Measurements from ENCODE around the gene ACBD6.
"Not testable (repeated sequence)": the region's sequence is repeated elsewhere in the genome, so short reads cannot be mapped to it uniquely, and the experiment has no call there.

Gene ACBD6

DNA sequence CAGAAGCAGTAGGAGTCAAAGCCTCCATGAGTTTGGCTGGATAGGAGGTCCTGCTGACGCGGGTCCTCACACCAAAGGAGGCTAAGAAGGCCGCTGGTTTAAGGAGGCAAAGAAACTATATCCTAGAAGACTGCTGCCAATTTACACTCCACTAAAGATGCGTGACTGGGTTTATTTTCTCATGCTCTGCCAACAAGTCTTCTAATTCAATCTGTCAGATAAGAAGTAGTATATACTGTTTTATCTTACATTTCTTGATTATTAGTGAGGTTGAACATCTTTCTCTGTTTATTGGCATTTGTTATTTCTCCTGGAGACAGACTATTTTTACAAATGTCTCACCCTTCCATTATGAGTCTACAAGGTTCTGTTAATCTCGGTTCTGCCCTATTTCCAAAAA is 34.1 kb downstream of the ACBD6 start:
- Histone ChIP-seq H3K36me3 (ENCODE audit: low read depth) (peaks cover 17% of the 10 kb centered on the region), H3K27me3 (ENCODE audit: insufficient read depth, poor library complexity, severe bottlenecking) (no peaks in the 10 kb centered on the region), H3K27ac (ENCODE audit: poor library complexity, severe bottlenecking) (no peak overlapping the region), H3K4me1 (ENCODE audit: insufficient read depth, poor library complexity, severe bottlenecking) (no peaks in the 10 kb centered on the region), H3K4me3 (ENCODE audit: severe bottlenecking) (no peak overlapping the region), H3K9me3 (ENCODE audit: severe bottlenecking) (peaks cover 8% of the 10 kb centered on the region)
- TF ChIP-seq CTCF (IDR thresholded peaks at IDR 0.05; ENCODE audit: poor library complexity, severe bottlenecking) = no peak
- no peak for DNase-seq (ENCODE audit: low spot score)
- no peak for ATAC-seq (ENCODE audit: low read depth)

GRCh38 chr1:180462102-180462501 is 40.3 kb downstream of the ACBD6 start:
- Histone ChIP-seq H3K4me3 (ENCODE audit: severe bottlenecking) (no peak overlapping the region), H3K4me1 (ENCODE audit: insufficient read depth, poor library complexity, severe bottlenecking) (no peaks in the 10 kb centered on the region), H3K27me3 (ENCODE audit: insufficient read depth, poor library complexity, severe bottlenecking) (no peaks in the 10 kb centered on the region), H3K27ac (ENCODE audit: poor library complexity, severe bottlenecking) (no peak overlapping the region), H3K9me3 (ENCODE audit: severe bottlenecking) (peaks cover 16% of the 10 kb centered on the region), H3K36me3 (ENCODE audit: low read depth) (0 out of 2 replicates have a peak, but pooled peaks cover 5% of the 10 kb centered on the region)
- no peak for TF ChIP-seq CTCF (IDR thresholded peaks at IDR 0.05; ENCODE audit: poor library complexity, severe bottlenecking)
- DNase-seq (ENCODE audit: low spot score) = no peak
- no peak for ATAC-seq (ENCODE audit: low read depth)

GRCh38 chr1:180461682-180462081 is 40.7 kb downstream of the ACBD6 start:
- not testable (repeated sequence) for ATAC-seq (ENCODE audit: low read depth); H3K36me3 ChIP-seq (ENCODE audit: low read depth)
- H3K9me3 ChIP-seq (ENCODE audit: severe bottlenecking) = peaks cover 16% of the 10 kb centered on the region

DNA sequence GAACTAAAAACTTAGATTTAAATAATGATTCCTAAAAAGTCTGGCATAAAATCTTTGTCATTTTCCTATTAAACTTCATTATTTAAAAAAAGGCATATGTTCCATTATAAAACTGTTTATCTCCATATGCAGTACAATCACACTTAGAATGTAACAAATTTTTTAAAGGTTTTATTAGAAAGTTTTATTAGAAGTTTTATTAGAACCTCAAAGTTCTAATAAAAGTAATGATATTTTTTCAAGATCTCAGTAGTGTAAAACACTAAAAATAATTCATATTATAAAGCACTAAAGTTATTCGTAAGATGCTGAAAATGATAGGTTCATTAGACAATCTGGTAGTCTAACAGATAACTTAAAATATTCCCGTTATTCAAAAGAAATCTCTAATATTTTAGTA is 43.6 kb downstream of the ACBD6 start:
- ATAC-seq (ENCODE audit: low read depth) (no peak), DNase-seq (ENCODE audit: low spot score) (no peak)
- no peaks in the 10 kb centered on the region for H3K27me3 ChIP-seq (ENCODE audit: insufficient read depth, poor library complexity, severe bottlenecking)
- peaks cover 8% of the 10 kb centered on the region for H3K9me3 ChIP-seq (ENCODE audit: severe bottlenecking)
- no peak overlapping the region for H3K27ac ChIP-seq (ENCODE audit: poor library complexity, severe bottlenecking)
- H3K4me3 ChIP-seq (ENCODE audit: severe bottlenecking) = no peak overlapping the region
- no peak for TF ChIP-seq CTCF (IDR thresholded peaks at IDR 0.05; ENCODE audit: poor library complexity, severe bottlenecking)
- H3K36me3 ChIP-seq (ENCODE audit: low read depth) = no peaks in the 10 kb centered on the region
- no peaks in the 10 kb centered on the region for H3K4me1 ChIP-seq (ENCODE audit: insufficient read depth, poor library complexity, severe bottlenecking)

More at GRCh38 chr1:180461682-180462081, 40.7 kb downstream of the ACBD6 start:
- H3K4me1 ChIP-seq (ENCODE audit: insufficient read depth, poor library complexity, severe bottlenecking); H3K4me3 ChIP-seq (ENCODE audit: severe bottlenecking); DNase-seq (ENCODE audit: low spot score); H3K27ac ChIP-seq (ENCODE audit: poor library complexity, severe bottlenecking); H3K27me3 ChIP-seq (ENCODE audit: insufficient read depth, poor library complexity, severe bottlenecking): not testable (repeated sequence)

DNA sequence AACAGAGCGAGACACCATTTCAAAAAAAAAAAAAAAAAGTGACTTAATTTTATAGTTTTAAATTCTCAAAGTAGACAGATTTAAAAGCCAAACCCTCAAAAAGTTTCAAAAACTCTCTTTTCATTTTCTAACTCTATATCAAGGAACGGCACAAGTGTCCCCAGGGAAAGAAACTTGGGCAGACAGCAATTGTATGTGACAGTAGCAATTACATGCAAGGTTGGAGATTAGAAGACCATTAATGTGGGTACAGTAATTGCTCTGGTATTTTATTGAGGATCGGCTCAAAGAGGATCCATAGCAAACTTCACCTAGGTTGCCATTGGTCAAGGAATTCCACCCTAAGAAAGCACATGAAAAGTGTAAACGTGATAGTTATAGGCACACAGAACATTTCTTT is 46.2 kb downstream of the ACBD6 start:
- Histone ChIP-seq H3K27ac (ENCODE audit: poor library complexity, severe bottlenecking) (no peak overlapping the region), H3K4me3 (ENCODE audit: severe bottlenecking) (no peak overlapping the region), H3K36me3 (ENCODE audit: low read depth) (no peaks in the 10 kb centered on the region), H3K27me3 (ENCODE audit: insufficient read depth, poor library complexity, severe bottlenecking) (no peaks in the 10 kb centered on the region), H3K4me1 (ENCODE audit: insufficient read depth, poor library complexity, severe bottlenecking) (no peaks in the 10 kb centered on the region), H3K9me3 (ENCODE audit: severe bottlenecking) (no peaks in the 10 kb centered on the region)
- TF ChIP-seq CTCF (IDR thresholded peaks at IDR 0.05; ENCODE audit: poor library complexity, severe bottlenecking) = no peak
- ATAC-seq (ENCODE audit: low read depth) (no peak), DNase-seq (ENCODE audit: low spot score) (no peak)

All from RWPE2 (cell line).